Adrenal gland (tissue), 5 donors: Measurements from ENCODE around the gene MYO5A.
"Not testable (repeated sequence)": the region's sequence is repeated elsewhere in the genome, so short reads cannot be mapped to it uniquely, and the experiment has no call there.

ENCODE experiments used
- POLR2A ChIP-seq, 2 donors: fragments of 450-650 bp; IDR thresholded peaks; one replicate each; pipeline ENCODE4 v1.6.1; 2017; ENCODE audit warnings: antibody characterized with exemption in 2 of 2, mild to moderate bottlenecking in 2 of 2, moderate library complexity in 1 of 2
- TF ChIP-seq, protein P1 (sequence below), 6 experiments: fragments of 450-650 bp in 4 of 6; fragments of 200-600 bp in 2 of 6; sonication (generic) in 1 of 6; IDR thresholded peaks; 1 replicate in 5 of 6; 2 replicates in 1 of 6; pipeline versions ENCODE4 v1.5.1 to v1.8.0; 2016 to 2021; ENCODE audit warnings: antibody characterized with exemption in 6 of 6, mild to moderate bottlenecking in 2 of 6, moderate library complexity in 1 of 6
- donor health status: DM: no; HTN: no; CAD: no.

DNA sequence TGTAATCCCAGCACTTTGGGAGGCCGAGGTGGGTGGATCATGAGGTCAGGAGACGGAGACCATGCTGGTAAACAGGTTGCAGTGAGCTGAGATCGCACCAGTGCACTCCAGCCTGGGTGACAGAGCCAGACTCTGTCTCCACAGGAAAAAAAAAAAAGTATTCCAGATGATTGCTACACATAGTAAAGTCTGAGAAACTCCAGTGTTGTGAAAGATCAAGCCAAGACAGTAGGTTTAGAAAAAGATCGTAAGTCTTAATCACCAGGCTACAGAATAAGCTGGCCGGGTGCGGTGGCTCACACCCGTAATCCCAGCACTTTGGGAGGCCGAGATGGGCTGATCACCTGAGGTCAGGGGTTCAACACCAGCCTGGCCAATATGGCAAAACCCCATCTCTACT lies 15.8 kb downstream of the MYO5A start:
- not testable (repeated sequence) for TF ChIP-seq POLR2A (IDR thresholded peaks at IDR 0.05)
- TF ChIP-seq, protein P1, sequence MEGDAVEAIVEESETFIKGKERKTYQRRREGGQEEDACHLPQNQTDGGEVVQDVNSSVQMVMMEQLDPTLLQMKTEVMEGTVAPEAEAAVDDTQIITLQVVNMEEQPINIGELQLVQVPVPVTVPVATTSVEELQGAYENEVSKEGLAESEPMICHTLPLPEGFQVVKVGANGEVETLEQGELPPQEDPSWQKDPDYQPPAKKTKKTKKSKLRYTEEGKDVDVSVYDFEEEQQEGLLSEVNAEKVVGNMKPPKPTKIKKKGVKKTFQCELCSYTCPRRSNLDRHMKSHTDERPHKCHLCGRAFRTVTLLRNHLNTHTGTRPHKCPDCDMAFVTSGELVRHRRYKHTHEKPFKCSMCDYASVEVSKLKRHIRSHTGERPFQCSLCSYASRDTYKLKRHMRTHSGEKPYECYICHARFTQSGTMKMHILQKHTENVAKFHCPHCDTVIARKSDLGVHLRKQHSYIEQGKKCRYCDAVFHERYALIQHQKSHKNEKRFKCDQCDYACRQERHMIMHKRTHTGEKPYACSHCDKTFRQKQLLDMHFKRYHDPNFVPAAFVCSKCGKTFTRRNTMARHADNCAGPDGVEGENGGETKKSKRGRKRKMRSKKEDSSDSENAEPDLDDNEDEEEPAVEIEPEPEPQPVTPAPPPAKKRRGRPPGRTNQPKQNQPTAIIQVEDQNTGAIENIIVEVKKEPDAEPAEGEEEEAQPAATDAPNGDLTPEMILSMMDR (IDR thresholded peaks at IDR 0.05) = not testable (repeated sequence)
